Activated T-helper 2 cell treated with anti-CD3 and anti-CD28 coated beads, Interferon-gamma antibody, Interleukin-2, Interleukin-4, amounts not matched to agents 10 μg/mL and 5 μg/mL and 100 μg/mL, durations not matched to agents 14 hours and 24 hours and 36 hours (primary cell): ENCODE measurements around the gene MYO18A. TPM values are rescaled to one million over a fixed set of nuclear protein-coding genes. Genes with fewer than 3 reads are reported as not detected.

ENCODE experiments used
- DNase-seq: peaks from one replicate; pipeline ENCODE4 v3.0.0; 2021; ENCODE audit warnings: low spot score
- H3K27ac Mint-ChIP-seq: one replicate; pipeline ENCODE4 v1.8.0; 2021; ENCODE audit warnings: mixed read lengths
- H3K27me3 Mint-ChIP-seq: one replicate; pipeline ENCODE4 v1.8.0; 2021; ENCODE audit warnings: low read depth, mixed read lengths
- H3K36me3 Mint-ChIP-seq: one replicate; pipeline ENCODE4 v1.8.0; 2021; ENCODE audit warnings: low read depth, mixed read lengths
- H3K4me1 Mint-ChIP-seq: one replicate; pipeline ENCODE4 v1.8.0; 2021; ENCODE audit warnings: low read depth, mixed read lengths
- H3K4me3 Mint-ChIP-seq: one replicate; pipeline ENCODE4 v1.8.0; 2021; ENCODE audit warnings: low read depth, mild to moderate bottlenecking, moderate library complexity, mixed read lengths
- H3K9me3 Mint-ChIP-seq: one replicate; pipeline ENCODE4 v1.8.0; 2021; ENCODE audit warnings: mixed read lengths
- intact Hi-C: fragments of 100-400 bp; cut with micrococcal nuclease; formaldehyde crosslinking; loops from one replicate; pipeline ENCODE4 v1.15.1; 2023
- total RNA-seq: library from RNA; stranded (reverse); gene quantifications from 2 replicates; pipeline ENCODE4 v1.2.3, GENCODE V29; 2022

Gene MYO18A
- total RNA-seq, 1 donor from 2014 or later, result 49.5 TPM

- peaks cover 22% of the 10 kb centered on the region for H3K36me3 Mint-ChIP-seq
- no peaks in the 10 kb centered on the region for H3K4me1 Mint-ChIP-seq
- H3K4me3 Mint-ChIP-seq, result no peak overlapping the region
- H3K9me3 Mint-ChIP-seq, result no peaks in the 10 kb centered on the region
- no peaks in the 10 kb centered on the region for H3K27me3 Mint-ChIP-seq
- no peak overlapping the region for H3K27ac Mint-ChIP-seq
- intact Hi-C loops, result no loop called here
- DNase-seq, result no peak
Measured at GRCh38 chr17:29079433-29079832, 100.8 kb downstream of the MYO18A start.

GRCh38 chr17:29078183-29079045 is 101.8 kb downstream of the MYO18A start:
- Mint-ChIP-seq H3K9me3 (no peaks in the 10 kb centered on the region), H3K27me3 (no peaks in the 10 kb centered on the region), H3K36me3 (peaks cover 15% of the 10 kb centered on the region), H3K4me1 (no peaks in the 10 kb centered on the region), H3K27ac (no peak overlapping the region), H3K4me3 (no peak overlapping the region)
- no peak for DNase-seq
- intact Hi-C loops, result no loop called here

- Mint-ChIP-seq H3K4me1 (no peaks in the 10 kb centered on the region), H3K27me3 (no peaks in the 10 kb centered on the region), H3K4me3 (no peak overlapping the region), H3K36me3 (peaks cover 15% of the 10 kb centered on the region), H3K27ac (no peak overlapping the region), H3K9me3 (no peaks in the 10 kb centered on the region)
- intact Hi-C loops, result no loop called here
- no peak for DNase-seq
Measured at GRCh38 chr17:29077320-29077719, 102.9 kb downstream of the MYO18A start.

- no peak overlapping the region for H3K27ac Mint-ChIP-seq
- DNase-seq, result no peak
Measured at GRCh38 chr17:29076722-29077121, 103.5 kb downstream of the MYO18A start.

GRCh38 chr17:29076087-29076486 is 104.1 kb downstream of the MYO18A start:
- no peaks in the 10 kb centered on the region for H3K9me3 Mint-ChIP-seq
- intact Hi-C loops, result no loop called here
- DNase-seq, result no peak
- no peaks in the 10 kb centered on the region for H3K4me1 Mint-ChIP-seq
- H3K27ac Mint-ChIP-seq, result no peak overlapping the region
- no peak overlapping the region for H3K4me3 Mint-ChIP-seq
- peaks cover 10% of the 10 kb centered on the region for H3K36me3 Mint-ChIP-seq
- no peaks in the 10 kb centered on the region for H3K27me3 Mint-ChIP-seq

More at GRCh38 chr17:29076722-29077121, 103.5 kb downstream of the MYO18A start:
- Mint-ChIP-seq H3K9me3 (no peaks in the 10 kb centered on the region), H3K36me3 (peaks cover 14% of the 10 kb centered on the region), H3K4me3 (no peak overlapping the region), H3K4me1 (no peaks in the 10 kb centered on the region), H3K27me3 (no peaks in the 10 kb centered on the region)
- intact Hi-C loops, result no loop called here

GRCh38 chr17:29074488-29074887 is 105.7 kb downstream of the MYO18A start:
- H3K27ac Mint-ChIP-seq, result no peak overlapping the region
- no peak overlapping the region for H3K4me3 Mint-ChIP-seq
- intact Hi-C loops, result no loop called here
- H3K9me3 Mint-ChIP-seq, result no peaks in the 10 kb centered on the region
- H3K27me3 Mint-ChIP-seq, result no peaks in the 10 kb centered on the region
- H3K4me1 Mint-ChIP-seq, result no peaks in the 10 kb centered on the region
- peaks cover 3% of the 10 kb centered on the region for H3K36me3 Mint-ChIP-seq
- DNase-seq, result no peak

GRCh38 chr17:29073520-29073919 is 106.7 kb downstream of the MYO18A start:
- intact Hi-C loops, result no loop called here
- Mint-ChIP-seq H3K27me3 (no peaks in the 10 kb centered on the region), H3K4me3 (no peak overlapping the region), H3K27ac (no peak overlapping the region), H3K36me3 (no peaks in the 10 kb centered on the region), H3K4me1 (no peaks in the 10 kb centered on the region), H3K9me3 (no peaks in the 10 kb centered on the region)
- no peak for DNase-seq

GRCh38 chr17:29073045-29073444 is 107.2 kb downstream of the MYO18A start:
- no peak overlapping the region for H3K27ac Mint-ChIP-seq
- no peak for DNase-seq
- intact Hi-C loops, result no loop called here
- H3K4me3 Mint-ChIP-seq, result no peak overlapping the region
- H3K27me3 Mint-ChIP-seq, result no peaks in the 10 kb centered on the region
- H3K36me3 Mint-ChIP-seq, result no peaks in the 10 kb centered on the region
- H3K9me3 Mint-ChIP-seq, result no peaks in the 10 kb centered on the region
- no peaks in the 10 kb centered on the region for H3K4me1 Mint-ChIP-seq

- Mint-ChIP-seq H3K36me3 (no peaks in the 10 kb centered on the region), H3K4me1 (no peaks in the 10 kb centered on the region), H3K4me3 (no peak overlapping the region), H3K27me3 (no peaks in the 10 kb centered on the region), H3K9me3 (no peaks in the 10 kb centered on the region), H3K27ac (no peak overlapping the region)
- intact Hi-C loops, result no loop called here
- DNase-seq, result no peak
Measured at GRCh38 chr17:29071303-29071702, 108.9 kb downstream of the MYO18A start.

GRCh38 chr17:29070781-29071180 is 109.4 kb downstream of the MYO18A start:
- intact Hi-C loops, result no loop called here
- no peak overlapping the region for H3K27ac Mint-ChIP-seq
- no peaks in the 10 kb centered on the region for H3K27me3 Mint-ChIP-seq
- no peaks in the 10 kb centered on the region for H3K36me3 Mint-ChIP-seq
- no peaks in the 10 kb centered on the region for H3K9me3 Mint-ChIP-seq
- H3K4me3 Mint-ChIP-seq, result no peak overlapping the region
- DNase-seq, result no peak
- no peaks in the 10 kb centered on the region for H3K4me1 Mint-ChIP-seq

- Mint-ChIP-seq H3K36me3 (no peaks in the 10 kb centered on the region), H3K4me3 (no peak overlapping the region), H3K4me1 (no peaks in the 10 kb centered on the region), H3K9me3 (no peaks in the 10 kb centered on the region), H3K27me3 (no peaks in the 10 kb centered on the region), H3K27ac (no peak overlapping the region)
- intact Hi-C loops, result no loop called here
- DNase-seq, result no peak
Measured at GRCh38 chr17:29070308-29070707, 109.9 kb downstream of the MYO18A start.

GRCh38 chr17:29069526-29070041 is 110.6 kb downstream of the MYO18A start:
- Mint-ChIP-seq H3K4me3 (no peak overlapping the region), H3K4me1 (no peaks in the 10 kb centered on the region), H3K36me3 (no peaks in the 10 kb centered on the region), H3K27ac (no peak overlapping the region), H3K27me3 (no peaks in the 10 kb centered on the region), H3K9me3 (no peaks in the 10 kb centered on the region)
- DNase-seq, result no peak
- intact Hi-C loops, result no loop called here

- H3K9me3 Mint-ChIP-seq, result no peaks in the 10 kb centered on the region
- no peak for DNase-seq
- intact Hi-C loops, result no loop called here
- no peaks in the 10 kb centered on the region for H3K4me1 Mint-ChIP-seq
- no peaks in the 10 kb centered on the region for H3K36me3 Mint-ChIP-seq
- H3K27me3 Mint-ChIP-seq, result no peaks in the 10 kb centered on the region
- no peak overlapping the region for H3K27ac Mint-ChIP-seq
- H3K4me3 Mint-ChIP-seq, result no peak overlapping the region
Measured at GRCh38 chr17:29068818-29069217, 111.4 kb downstream of the MYO18A start.
